GM19324 (cell line): Measurements from ENCODE around the gene DYSF.

Source experiments
- ATAC-seq: cut with Tn5 transposase; IDR thresholded peaks from one replicate; pipeline ENCODE4 v1.9.1; 2021; ENCODE audit warnings: mild to moderate bottlenecking, moderate library complexity; ENCODE audit not compliant: unreplicated experiment, low FRiP score

DYSF gene

GRCh38 chr2:71735676-71736075 is 282.3 kb downstream of the DYSF start:
- no peak for ATAC-seq
